Fibroblast of the aortic adventitia (primary cell): ENCODE results near the gene SH3GL3. TPM values are rescaled to one million over a fixed set of nuclear protein-coding genes. Genes with fewer than 3 reads are reported as not detected.

ENCODE experiments used
- DNase-seq: peaks from one replicate; pipeline ENCODE4 v3.0.0-alpha.2; 2010; ENCODE audit warnings: low read depth
- H3K4me3 ChIP-seq: 2 replicates; pipeline ENCODE4 v1.5.1; 2011; ENCODE audit warnings: low read depth, mild to moderate bottlenecking, control low read depth, low read length, moderate library complexity
- CTCF ChIP-seq: IDR thresholded peaks from 2 replicates; pipeline ENCODE4 v1.5.1; 2011; ENCODE audit warnings: mild to moderate bottlenecking, low read length, control low read depth, inconsistent platforms; ENCODE audit not compliant: insufficient read depth
- total RNA-seq: library from RNA; depleted of rRNA; stranded (reverse); fragments of >200 nt; gene quantifications from 2 replicates; pipeline ENCODE4 v1.2.3, GENCODE V29; 2012; ENCODE audit warnings: low replicate concordance

Gene SH3GL3
- total RNA-seq, 1 donor: 0.09 TPM

GRCh38 chr15:83612226-83612625 is 165.1 kb downstream of the SH3GL3 start:
- TF ChIP-seq CTCF: no peak
- no peak for DNase-seq
- H3K4me3 ChIP-seq: no peak overlapping the region

- H3K4me3 ChIP-seq: no peak overlapping the region
- TF ChIP-seq CTCF: no peak
- no peak for DNase-seq
Measured at GRCh38 chr15:83612898-83613635, 165.9 kb downstream of the SH3GL3 start.

GRCh38 chr15:83613714-83614113 is 166.6 kb downstream of the SH3GL3 start:
- peak; percentile 29 for DNase-seq

GRCh38 chr15:83616840-83617239 is 169.7 kb downstream of the SH3GL3 start:
- no peak for TF ChIP-seq CTCF
- DNase-seq: no peak
- no peak overlapping the region for H3K4me3 ChIP-seq

More at GRCh38 chr15:83613714-83614113, 166.6 kb downstream of the SH3GL3 start:
- TF ChIP-seq CTCF: no peak
- H3K4me3 ChIP-seq: no peak overlapping the region

GRCh38 chr15:83626171-83626802 is 179.1 kb downstream of the SH3GL3 start:
- TF ChIP-seq CTCF: no peak
- H3K4me3 ChIP-seq: no peak overlapping the region
- peak; percentile 33 for DNase-seq

- no peak for DNase-seq
- no peak overlapping the region for H3K4me3 ChIP-seq
- TF ChIP-seq CTCF: no peak
Measured at GRCh38 chr15:83631534-83631933, 184.4 kb downstream of the SH3GL3 start.
